ENCODE data around the gene ANAPC2.

The ANAPC2 gene

DNA sequence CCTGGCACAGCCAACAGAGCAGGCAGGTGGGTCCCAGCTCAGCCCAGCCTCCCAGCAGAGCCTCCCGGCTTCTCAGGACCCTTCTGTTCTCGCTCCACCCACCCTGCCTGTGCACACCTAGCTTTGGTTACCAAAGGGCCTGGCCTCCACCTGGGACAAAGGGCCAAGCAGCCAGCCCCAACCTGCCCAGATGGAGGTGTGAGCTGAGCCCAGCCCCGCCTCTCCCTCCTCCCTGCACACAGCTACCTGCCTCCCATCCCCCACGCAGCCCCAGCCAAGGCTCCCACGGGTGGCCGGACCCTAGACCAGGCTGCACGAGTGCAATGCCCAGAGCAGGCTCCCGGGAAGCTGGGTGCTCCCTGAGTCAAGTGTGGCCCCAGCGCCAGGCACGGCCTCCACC lies 6.5 kb upstream of the ANAPC2 start:
- no peak for DNase-seq
- no peaks in the 10 kb centered on the region for H3K9me3 ChIP-seq (ENCODE audit: control extremely low read depth in 1 of 5, control insufficient read depth in 4 of 5, insufficient read depth in 2 of 5, low read depth in 1 of 5, low read length in 4 of 5)
- peaks cover 0 to 9% (median 0%) of the 10 kb centered on the region in 5 experiments for H3K27me3 ChIP-seq (replicated peaks in 2 of 5; ENCODE audit: control insufficient read depth in 4 of 5, insufficient read depth in 5 of 5, low read length in 4 of 5)
- H3K4me3 ChIP-seq (ENCODE audit: control insufficient read depth in 1 of 7, extremely low read depth in 1 of 7, insufficient read depth in 4 of 7, low read depth in 2 of 7, low read length in 6 of 7): no peak overlapping the region
- 97% methylated on average over 8 of the region's 10 CpGs for WGBS (ENCODE audit: insufficient coverage)
- H3K27ac ChIP-seq (ENCODE audit: insufficient read depth in 1 of 2, low read depth in 1 of 2, low read length in 2 of 2, poor library complexity in 1 of 2, severe bottlenecking in 2 of 2): no peak overlapping the region
- ChIA-PET POLR2A (no interaction called here), CTCF (interaction anchor here (1.2 to 1.8 kb wide), 4 partner anchors 13 to 75 kb away, joined by 3 to 6 read pairs (median 4); partner anchors contain the start of genes RNF208 and RNF224)
- H3K36me3 ChIP-seq (ENCODE audit: control insufficient read depth in 4 of 4, insufficient read depth in 4 of 4, low read length in 3 of 4): peaks cover 0 to 32% (median 13%) of the 10 kb centered on the region in 4 experiments
- peaks cover 0 to 33% (median 18%) of the 10 kb centered on the region in 4 experiments for H3K4me1 ChIP-seq (ENCODE audit: control extremely low read depth in 1 of 4, control insufficient read depth in 4 of 4, insufficient read depth in 4 of 4, low read length in 3 of 4)

DNA sequence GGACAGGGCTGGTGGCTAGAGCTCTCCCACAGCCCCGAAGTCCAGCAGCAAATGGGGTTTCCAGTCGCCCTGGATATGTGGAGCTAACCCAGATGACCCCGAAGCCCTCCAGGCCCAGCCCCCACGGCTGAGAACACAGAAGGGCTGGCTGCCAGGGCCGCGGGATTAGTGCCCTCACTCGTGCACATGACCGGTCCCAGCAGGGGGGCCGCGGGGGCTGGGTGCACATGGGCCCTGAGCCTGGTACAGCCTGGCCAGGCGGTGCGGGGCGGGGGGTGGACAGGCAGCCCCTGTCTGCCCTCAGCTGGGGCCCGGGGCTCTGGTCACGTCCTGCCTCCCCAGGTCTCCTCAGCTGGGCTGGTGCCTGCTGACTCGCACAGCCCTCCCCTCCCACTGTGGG lies 6.0 kb upstream of the ANAPC2 start:
- Histone ChIP-seq H3K4me3 (ENCODE audit: control insufficient read depth in 1 of 7, extremely low read depth in 1 of 7, insufficient read depth in 4 of 7, low read depth in 2 of 7, low read length in 6 of 7) (no peak overlapping the region), H3K27ac (ENCODE audit: insufficient read depth in 1 of 2, low read depth in 1 of 2, low read length in 2 of 2, poor library complexity in 1 of 2, severe bottlenecking in 2 of 2) (no peak overlapping the region), H3K4me1 (ENCODE audit: control extremely low read depth in 1 of 4, control insufficient read depth in 4 of 4, insufficient read depth in 4 of 4, low read length in 3 of 4) (peaks cover 3 to 33% (median 18%) of the 10 kb centered on the region in 4 experiments), H3K36me3 (ENCODE audit: control insufficient read depth in 4 of 4, insufficient read depth in 4 of 4, low read length in 3 of 4) (peaks cover 0 to 35% (median 14%) of the 10 kb centered on the region in 4 experiments), H3K27me3 (replicated peaks in 2 of 5; ENCODE audit: control insufficient read depth in 4 of 5, insufficient read depth in 5 of 5, low read length in 4 of 5) (peaks cover 0 to 4% (median 0%) of the 10 kb centered on the region in 5 experiments), H3K9me3 (ENCODE audit: control extremely low read depth in 1 of 5, control insufficient read depth in 4 of 5, insufficient read depth in 2 of 5, low read depth in 1 of 5, low read length in 4 of 5) (no peaks in the 10 kb centered on the region)
- DNase-seq: no peak
- 93% methylated on average over 13 of the region's 16 CpGs for WGBS (ENCODE audit: insufficient coverage)
- ChIA-PET POLR2A (no interaction called here), CTCF (interaction anchor here (1.2 to 1.8 kb wide), 4 partner anchors 13 to 74 kb away, joined by 3 to 6 read pairs (median 4); partner anchors contain the start of genes RNF208 and RNF224)

DNA sequence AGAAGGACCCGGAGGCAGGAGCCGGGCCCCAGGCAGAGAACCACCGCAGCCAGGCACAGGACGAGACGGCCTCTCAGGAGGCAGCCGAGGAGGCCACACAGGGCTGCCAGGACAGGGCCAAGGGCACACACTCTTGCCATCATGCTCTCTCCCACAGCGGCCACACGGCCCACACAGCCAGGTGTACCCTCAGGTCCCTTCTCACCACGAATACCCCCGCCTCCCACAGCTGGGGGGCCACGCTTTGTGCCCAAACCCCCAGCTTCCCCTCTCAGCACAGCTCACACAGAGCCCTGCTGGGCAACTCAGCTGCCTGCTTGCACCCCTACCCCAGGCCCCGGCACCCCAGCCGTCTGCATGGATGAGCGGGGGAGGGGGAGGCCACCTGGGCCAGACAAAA lies 5.4 kb upstream of the ANAPC2 start:
- H3K4me1 ChIP-seq (ENCODE audit: control extremely low read depth in 1 of 4, control insufficient read depth in 4 of 4, insufficient read depth in 4 of 4, low read length in 3 of 4): peaks cover 3 to 31% (median 19%) of the 10 kb centered on the region in 4 experiments

DNA sequence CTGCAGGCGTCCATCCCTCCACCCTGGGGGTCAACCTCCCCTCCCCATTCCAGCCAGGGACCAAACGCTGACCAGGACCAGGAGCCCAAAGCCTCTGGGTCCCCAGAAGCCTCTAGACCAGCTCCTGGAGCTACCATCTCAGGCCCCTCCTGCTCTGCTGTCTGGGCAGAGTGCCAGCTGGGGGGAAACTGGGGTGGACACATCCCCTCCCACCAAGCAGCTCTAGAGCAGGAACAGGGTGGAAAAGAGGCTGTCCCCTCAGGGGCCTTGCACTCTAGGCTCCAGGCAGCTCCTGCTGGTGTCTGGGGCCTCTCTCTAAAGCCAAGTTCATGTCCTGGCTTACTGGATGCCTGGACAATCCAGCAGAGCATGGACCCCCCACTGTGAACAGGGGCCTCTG lies 4.5 kb upstream of the ANAPC2 start:
- no peak for DNase-seq
- H3K27ac ChIP-seq (ENCODE audit: insufficient read depth in 1 of 2, low read depth in 1 of 2, low read length in 2 of 2, poor library complexity in 1 of 2, severe bottlenecking in 2 of 2): no peak overlapping the region
- POLR2A ChIA-PET: interaction anchor here (0.6 kb wide), 1 partner anchor 358 kb away, joined by 7 read pairs; no protein-coding TSS in a partner anchor

More for the DNA sequence above, 5.4 kb upstream of the ANAPC2 start:
- H3K9me3 ChIP-seq (ENCODE audit: control extremely low read depth in 1 of 5, control insufficient read depth in 4 of 5, insufficient read depth in 2 of 5, low read depth in 1 of 5, low read length in 4 of 5): no peaks in the 10 kb centered on the region
- POLR2A ChIA-PET: no interaction called here
- no peak overlapping the region for H3K4me3 ChIP-seq (ENCODE audit: control insufficient read depth in 1 of 7, extremely low read depth in 1 of 7, insufficient read depth in 4 of 7, low read depth in 2 of 7, low read length in 6 of 7)
- no peak for DNase-seq
- no peaks in the 10 kb centered on the region for H3K27me3 ChIP-seq (replicated peaks in 2 of 5; ENCODE audit: control insufficient read depth in 4 of 5, insufficient read depth in 5 of 5, low read length in 4 of 5)
- H3K36me3 ChIP-seq (ENCODE audit: control insufficient read depth in 4 of 4, insufficient read depth in 4 of 4, low read length in 3 of 4): peaks cover 0 to 35% (median 14%) of the 10 kb centered on the region in 4 experiments
- CTCF ChIA-PET: interaction anchor here (1.2 to 2.5 kb wide), 4 partner anchors 14 to 74 kb away, joined by 3 to 12 read pairs (median 4); partner anchors contain the start of genes RNF208 and RNF224
- no peak overlapping the region for H3K27ac ChIP-seq (ENCODE audit: insufficient read depth in 1 of 2, low read depth in 1 of 2, low read length in 2 of 2, poor library complexity in 1 of 2, severe bottlenecking in 2 of 2)
- 98% methylated on average over 12 of the region's 14 CpGs for WGBS (ENCODE audit: insufficient coverage)

GRCh38 chr9:137192448-137192780 lies 4.1 kb upstream of the ANAPC2 start:
- WGBS (ENCODE audit: insufficient coverage): 98% methylated on average over 10 of the region's 10 CpGs
- ChIA-PET POLR2A (interaction anchor here (0.6 kb wide), 1 partner anchor 357 kb away, joined by 7 read pairs; no protein-coding TSS in a partner anchor), CTCF (interaction anchor here (1.3 to 2.5 kb wide), 3 partner anchors 12 to 34 kb away, joined by 3 to 12 read pairs (median 5); partner anchors contain the start of gene RNF224)

More for the DNA sequence above, 4.5 kb upstream of the ANAPC2 start:
- Histone ChIP-seq H3K36me3 (ENCODE audit: control insufficient read depth in 4 of 4, insufficient read depth in 4 of 4, low read length in 3 of 4) (peaks cover 0 to 35% (median 14%) of the 10 kb centered on the region in 4 experiments), H3K27me3 (replicated peaks in 2 of 5; ENCODE audit: control insufficient read depth in 4 of 5, insufficient read depth in 5 of 5, low read length in 4 of 5) (no peaks in the 10 kb centered on the region), H3K4me1 (ENCODE audit: control extremely low read depth in 1 of 4, control insufficient read depth in 4 of 4, insufficient read depth in 4 of 4, low read length in 3 of 4) (peaks cover 3 to 25% (median 21%) of the 10 kb centered on the region in 4 experiments), H3K9me3 (ENCODE audit: control extremely low read depth in 1 of 5, control insufficient read depth in 4 of 5, insufficient read depth in 2 of 5, low read depth in 1 of 5, low read length in 4 of 5) (no peaks in the 10 kb centered on the region), H3K4me3 (ENCODE audit: control insufficient read depth in 1 of 7, extremely low read depth in 1 of 7, insufficient read depth in 4 of 7, low read depth in 2 of 7, low read length in 6 of 7) (no peak overlapping the region)
- 100% methylated on average over 1 of the region's 2 CpGs for WGBS (ENCODE audit: insufficient coverage)
- CTCF ChIA-PET: interaction anchor here (1.3 to 2.5 kb wide), 3 partner anchors 11 to 34 kb away, joined by 3 to 12 read pairs (median 5); partner anchors contain the start of gene RNF224

GRCh38 chr9:137191691-137192447 lies 3.5 kb upstream of the ANAPC2 start:
- Histone ChIP-seq H3K27me3 (replicated peaks in 2 of 5; ENCODE audit: control insufficient read depth in 4 of 5, insufficient read depth in 5 of 5, low read length in 4 of 5) (no peaks in the 10 kb centered on the region), H3K36me3 (ENCODE audit: control insufficient read depth in 4 of 4, insufficient read depth in 4 of 4, low read length in 3 of 4) (peaks cover 4 to 38% (median 15%) of the 10 kb centered on the region in 4 experiments), H3K4me3 (ENCODE audit: control insufficient read depth in 1 of 7, extremely low read depth in 1 of 7, insufficient read depth in 4 of 7, low read depth in 2 of 7, low read length in 6 of 7) (no peak overlapping the region), H3K4me1 (ENCODE audit: control extremely low read depth in 1 of 4, control insufficient read depth in 4 of 4, insufficient read depth in 4 of 4, low read length in 3 of 4) (peaks cover 3 to 32% (median 30%) of the 10 kb centered on the region in 4 experiments), H3K27ac (ENCODE audit: insufficient read depth in 1 of 2, low read depth in 1 of 2, low read length in 2 of 2, poor library complexity in 1 of 2, severe bottlenecking in 2 of 2) (no peak overlapping the region), H3K9me3 (ENCODE audit: control extremely low read depth in 1 of 5, control insufficient read depth in 4 of 5, insufficient read depth in 2 of 5, low read depth in 1 of 5, low read length in 4 of 5) (no peaks in the 10 kb centered on the region)
- no peak for DNase-seq
- ChIA-PET CTCF (interaction anchor here (1.0 to 6.1 kb wide), 5 partner anchors 12 to 45 kb away, joined by 3 to 33 read pairs (median 5); partner anchors contain the start of gene RNF224), POLR2A (no interaction called here)
- WGBS (ENCODE audit: insufficient coverage): 98% methylated on average over 13 of the region's 22 CpGs

More at GRCh38 chr9:137192448-137192780, 4.1 kb upstream of the ANAPC2 start:
- Histone ChIP-seq H3K27ac (ENCODE audit: insufficient read depth in 1 of 2, low read depth in 1 of 2, low read length in 2 of 2, poor library complexity in 1 of 2, severe bottlenecking in 2 of 2) (no peak overlapping the region), H3K4me3 (ENCODE audit: control insufficient read depth in 1 of 7, extremely low read depth in 1 of 7, insufficient read depth in 4 of 7, low read depth in 2 of 7, low read length in 6 of 7) (no peak overlapping the region), H3K27me3 (replicated peaks in 2 of 5; ENCODE audit: control insufficient read depth in 4 of 5, insufficient read depth in 5 of 5, low read length in 4 of 5) (no peaks in the 10 kb centered on the region), H3K9me3 (ENCODE audit: control extremely low read depth in 1 of 5, control insufficient read depth in 4 of 5, insufficient read depth in 2 of 5, low read depth in 1 of 5, low read length in 4 of 5) (no peaks in the 10 kb centered on the region), H3K36me3 (ENCODE audit: control insufficient read depth in 4 of 4, insufficient read depth in 4 of 4, low read length in 3 of 4) (peaks cover 0 to 35% (median 14%) of the 10 kb centered on the region in 4 experiments), H3K4me1 (ENCODE audit: control extremely low read depth in 1 of 4, control insufficient read depth in 4 of 4, insufficient read depth in 4 of 4, low read length in 3 of 4) (peaks cover 3 to 27% (median 25%) of the 10 kb centered on the region in 4 experiments)
- DNase-seq: no peak

Data from common myeloid progenitor, CD34-positive (primary cell).